Stimulated activated CD4-positive, alpha-beta T cell treated with anti-CD3 and anti-CD28 coated beads, Interleukin-15, amount 100 ng/mL, for 1 hour (primary cell): Measurements from ENCODE around the gene EPC2.
"Not testable (repeated sequence)": the region's sequence is repeated elsewhere in the genome, so short reads cannot be mapped to it uniquely, and the experiment has no call there.

Experiments
- DNase-seq, 2 donors: peaks; one replicate each; pipeline ENCODE4 v3.0.0-alpha.2; 2020; ENCODE audit warnings: low read depth in 1 of 2, low spot score in 1 of 2

EPC2 gene

DNA sequence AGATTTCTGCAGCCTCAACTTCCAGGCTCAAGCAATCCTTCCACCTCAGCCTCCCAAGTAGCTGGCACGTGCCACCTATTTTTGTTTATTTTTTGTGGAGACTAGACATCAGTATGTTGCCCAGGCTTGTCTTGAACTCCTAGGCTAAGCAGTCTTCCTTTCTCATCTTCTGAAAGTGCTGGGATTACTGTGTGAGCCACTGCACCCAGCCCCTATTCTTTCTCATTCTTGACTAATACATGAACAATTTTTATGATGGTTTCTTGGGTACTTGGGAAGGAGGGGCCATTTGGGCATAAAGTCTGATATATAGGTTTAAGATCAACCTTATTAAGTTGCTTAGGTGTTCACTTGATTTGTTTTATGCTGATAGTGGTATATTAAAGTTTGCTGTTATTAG, 26.2 kb downstream of the EPC2 start:
- no peak for DNase-seq

GRCh38 chr2:148674063-148675020, 29.8 kb downstream of the EPC2 start:
- no peak for DNase-seq

GRCh38 chr2:148675708-148676107, 31.2 kb downstream of the EPC2 start:
- no peak for DNase-seq

GRCh38 chr2:148678302-148679179, 34.0 kb downstream of the EPC2 start:
- not testable (repeated sequence) for DNase-seq

DNA sequence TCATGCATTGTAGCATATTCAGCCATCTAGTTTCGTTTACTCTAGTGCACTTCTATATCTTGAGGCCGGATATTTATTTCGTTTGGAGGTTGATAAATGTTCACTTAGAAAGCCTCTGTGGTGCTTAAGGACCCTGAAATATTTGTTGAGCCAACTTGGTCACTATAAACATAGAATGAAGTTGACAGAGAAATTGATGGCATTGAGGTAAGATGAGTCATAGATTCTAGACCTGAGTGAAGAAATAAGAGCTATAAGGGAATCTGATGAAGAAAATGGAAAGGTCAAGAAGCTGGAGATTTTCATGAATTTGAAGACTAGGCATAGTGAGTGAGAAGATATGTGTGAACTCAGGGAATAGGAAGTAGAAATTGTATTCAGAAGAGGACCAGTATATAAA, 35.9 kb downstream of the EPC2 start:
- DNase-seq, result no peak

GRCh38 chr2:148681443-148681842, 36.9 kb downstream of the EPC2 start:
- no peak for DNase-seq

DNA sequence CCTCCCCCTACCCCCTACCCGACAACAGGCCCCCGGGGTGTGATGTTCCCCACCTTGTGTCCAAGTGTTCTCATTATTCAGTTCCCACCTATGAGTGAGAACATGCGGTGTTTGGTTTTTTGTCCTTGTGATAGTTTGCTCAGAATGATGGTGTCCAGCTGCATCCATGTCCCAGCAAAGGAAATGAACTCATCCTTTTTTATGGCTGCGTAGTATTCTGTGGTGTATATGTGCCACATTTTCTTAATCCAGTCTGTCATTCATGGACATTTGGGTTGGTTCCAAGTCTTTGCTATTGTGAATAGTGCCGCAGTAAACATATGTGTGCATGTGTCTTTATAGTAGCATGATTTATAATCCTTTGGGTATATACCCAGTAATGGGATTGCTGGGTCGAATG, 37.3 kb downstream of the EPC2 start:
- DNase-seq, result not testable (repeated sequence)

DNA sequence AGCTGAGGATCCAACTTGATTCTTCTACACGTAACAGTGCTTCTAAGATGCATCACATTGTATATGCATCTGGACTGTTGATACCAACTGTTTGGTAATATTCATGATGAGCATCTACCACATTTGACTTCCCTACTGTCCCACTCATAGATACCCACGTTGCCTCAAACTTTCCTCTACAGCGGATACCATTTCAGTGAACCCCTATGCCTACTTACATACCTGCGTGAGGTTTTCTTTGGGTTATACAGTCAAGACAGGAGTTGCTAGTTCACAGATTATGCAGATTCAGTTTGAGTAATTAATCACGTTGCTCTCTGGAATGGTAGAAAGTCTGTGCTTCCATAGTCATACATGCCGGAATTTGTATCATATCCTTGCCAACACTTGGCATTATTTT, 40.0 kb downstream of the EPC2 start:
- DNase-seq, result no peak

GRCh38 chr2:148687543-148687942, 43.0 kb downstream of the EPC2 start:
- no peak for DNase-seq

GRCh38 chr2:148688011-148688410, 43.5 kb downstream of the EPC2 start:
- DNase-seq, result not testable (repeated sequence)

- DNase-seq, result no peak
Measured at GRCh38 chr2:148696985-148697384, 52.4 kb downstream of the EPC2 start.

GRCh38 chr2:148699830-148700229, 55.3 kb downstream of the EPC2 start:
- DNase-seq, result no peak

GRCh38 chr2:148701039-148701438, 56.5 kb downstream of the EPC2 start:
- no peak for DNase-seq

DNA sequence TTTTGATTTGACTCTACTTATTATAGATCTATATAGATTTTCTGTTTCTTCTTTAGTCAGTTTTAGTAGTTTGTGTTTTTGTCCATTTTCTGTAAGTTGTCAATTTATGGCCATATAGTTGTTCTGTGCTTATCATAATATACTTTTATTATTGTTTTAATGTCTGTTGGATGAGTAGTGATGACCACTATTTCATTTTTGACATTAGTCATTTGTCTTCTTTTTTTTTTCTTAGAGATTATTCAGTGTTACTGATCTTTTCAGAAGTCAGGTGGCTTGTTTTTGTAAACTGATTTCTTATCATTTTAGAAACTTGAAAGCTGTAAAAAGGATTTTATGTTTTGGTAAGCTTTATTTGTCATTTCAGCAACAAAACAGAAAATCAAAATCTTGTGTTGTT, 57.3 kb downstream of the EPC2 start:
- no peak for DNase-seq

DNA sequence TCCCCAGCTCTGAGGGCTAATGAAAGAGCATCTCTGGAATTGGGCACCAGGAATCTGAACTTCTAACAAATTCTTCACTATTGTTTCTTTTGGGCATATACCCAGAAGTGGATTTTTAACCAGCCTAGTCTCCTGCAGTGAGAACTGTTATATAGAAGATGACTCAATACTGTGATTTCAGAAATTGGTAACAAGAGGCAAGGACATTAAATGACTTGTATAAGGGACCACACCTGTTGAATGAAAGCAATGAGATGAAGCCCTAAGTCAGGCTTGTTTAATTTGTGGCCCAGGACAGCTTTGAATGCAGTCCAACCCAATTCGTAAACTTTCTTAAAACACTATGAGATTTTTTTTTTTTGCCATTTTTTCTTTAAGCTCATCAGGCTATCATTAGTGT, 57.9 kb downstream of the EPC2 start:
- no peak for DNase-seq

DNA sequence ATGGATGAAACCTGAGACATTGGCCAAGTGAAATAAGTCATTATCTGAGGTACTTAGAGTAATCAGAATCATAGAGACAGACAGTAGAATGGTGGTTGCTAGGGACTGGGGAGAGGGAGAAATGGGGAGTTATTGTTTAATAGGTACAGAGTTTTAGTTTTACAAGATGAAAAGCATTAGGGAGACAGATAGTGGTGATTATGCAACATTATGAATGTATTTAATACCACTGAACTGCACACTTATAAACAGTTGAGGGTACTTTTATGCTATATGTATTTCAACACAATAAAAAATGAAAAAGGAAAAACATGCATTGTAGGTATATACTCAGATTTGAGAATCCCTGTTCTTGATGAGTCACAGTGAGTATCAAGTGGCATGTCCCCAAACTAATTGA, 59.7 kb downstream of the EPC2 start:
- no peak for DNase-seq

DNA sequence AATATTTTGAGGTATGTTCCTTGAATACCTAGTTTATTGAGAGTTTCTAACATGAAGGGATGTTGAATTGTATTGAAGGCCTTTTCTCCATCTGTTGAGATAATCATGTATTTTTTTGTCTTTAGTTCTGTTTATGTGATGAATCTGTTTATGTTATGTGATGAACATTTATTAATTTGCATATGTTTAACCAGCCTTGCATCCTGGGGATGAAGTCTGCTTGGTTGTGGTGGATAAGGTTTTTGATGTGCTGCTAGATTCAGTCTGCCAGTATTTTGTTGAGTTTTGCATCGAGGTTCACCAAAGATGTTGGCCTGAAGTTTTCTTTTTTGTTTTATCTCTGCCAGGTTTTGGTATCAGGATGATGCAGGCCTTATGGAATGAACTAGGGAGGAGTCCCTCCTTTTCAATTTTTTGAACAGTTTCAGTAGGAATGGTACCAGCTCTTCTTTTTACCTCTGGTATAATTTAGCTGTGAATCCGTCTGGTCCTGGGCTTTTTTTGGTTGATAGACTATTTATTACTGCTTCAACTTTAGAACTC, 71.9 kb downstream of the EPC2 start:
- no peak for DNase-seq

DNA sequence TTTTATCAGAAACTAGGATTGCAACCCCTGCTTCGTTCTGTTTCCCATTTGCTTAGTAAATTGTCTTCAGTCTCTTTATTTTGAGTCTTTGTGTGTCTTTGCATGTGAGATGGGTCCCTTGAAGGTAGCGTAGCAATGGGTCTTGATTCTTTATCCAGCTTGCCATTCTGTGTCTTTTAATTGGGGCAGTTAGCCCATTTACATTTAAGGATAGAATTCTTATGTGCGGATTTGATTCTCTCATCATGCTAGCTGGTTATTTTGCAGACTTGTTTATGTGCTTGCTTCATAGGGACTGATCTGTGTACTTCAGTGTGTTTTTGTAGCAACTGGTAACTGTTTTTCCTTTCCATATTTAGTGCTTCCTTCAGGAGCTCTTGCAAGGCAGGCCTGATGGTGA, 73.5 kb downstream of the EPC2 start:
- no peak for DNase-seq

DNA sequence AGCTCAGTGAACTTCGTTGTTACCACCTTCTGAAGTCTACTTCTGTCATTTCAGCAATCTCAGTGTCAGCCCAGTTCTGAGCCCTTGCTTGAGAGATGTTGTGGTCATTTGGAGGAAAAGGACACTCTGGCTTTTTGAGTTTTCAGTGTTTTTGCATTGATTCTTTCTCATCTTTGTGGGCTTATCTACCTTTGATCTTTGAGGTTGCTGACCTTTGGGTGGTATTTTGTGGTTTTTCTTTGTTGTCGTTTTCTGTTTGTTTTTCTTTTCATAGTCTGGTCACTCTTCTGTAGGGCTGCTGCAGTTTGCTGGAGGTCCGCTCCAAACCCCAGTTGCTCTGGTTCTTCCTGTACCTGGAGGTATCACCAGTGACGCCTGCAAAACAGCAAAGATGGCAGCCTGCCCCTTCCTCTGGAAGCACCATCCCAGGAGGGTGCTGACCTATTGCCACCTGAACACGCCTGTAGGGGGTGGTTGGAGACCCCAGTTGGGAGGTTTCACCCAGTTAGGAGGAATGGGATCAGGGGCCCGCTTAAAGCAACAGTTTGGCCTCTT, 74.7 kb downstream of the EPC2 start:
- DNase-seq, result no peak

GRCh38 chr2:148719941-148720436, 75.4 kb downstream of the EPC2 start:
- no peak for DNase-seq

GRCh38 chr2:148720501-148721001, 76.0 kb downstream of the EPC2 start:
- DNase-seq, result no peak
